Measurements from ENCODE around the gene LDLRAD4.

Gene LDLRAD4

GRCh38 chr18:13633700-13634099 lies 415.1 kb downstream of the LDLRAD4 start:
- no peak for DNase-seq (ENCODE audit: low spot score)
- WGBS, 2 donors (ENCODE audit: extremely low coverage in 2 of 2, insufficient read length in 2 of 2, insufficient replicate concordance in 1 of 2): no CpG with 5 or more reads among the region's 5 CpGs
- Histone ChIP-seq H2BK120ac (ENCODE audit: low read depth, low read length) (peak overlapping the region; percentile 39), H2AFZ (ENCODE audit: low read length) (no peak overlapping the region), H3K36me3 (replicated peaks in 1 of 2; ENCODE audit: control insufficient read depth in 2 of 2, insufficient read depth in 2 of 2, low read length in 2 of 2) (no peaks in the 10 kb centered on the region), H4K91ac (ENCODE audit: low read depth, low read length, poor library complexity) (no peak overlapping the region), H3K4me1 (ENCODE audit: control insufficient read depth in 2 of 2, insufficient read depth in 1 of 2, low read depth in 1 of 2, low read length in 2 of 2) (peaks cover 2 to 3% of the 10 kb centered on the region in 2 donors), H3K14ac (ENCODE audit: low read length) (no peak overlapping the region), H3K27ac (replicated peaks; ENCODE audit: low read length) (no peak overlapping the region), H3K4me2 (ENCODE audit: insufficient read depth, low read length, poor library complexity, severe bottlenecking) (no peak overlapping the region), H3K4ac (ENCODE audit: low read length) (no peak overlapping the region), H3K23ac (ENCODE audit: low read depth, low read length, poor library complexity) (no peak overlapping the region), H2AK5ac (ENCODE audit: low read depth, low read length) (no peak overlapping the region), H3K27me3 (ENCODE audit: control insufficient read depth in 3 of 3, insufficient read depth in 3 of 3, low read depth in 1 of 3, low read length in 3 of 3) (peaks cover 0 to 7% (median 0%) of the 10 kb centered on the region in 3 experiments), H3K9me3 (replicated peaks in 1 of 2; ENCODE audit: control insufficient read depth in 2 of 2, insufficient read depth in 1 of 2, low read depth in 1 of 2, low read length in 2 of 2) (peaks cover 7 to 9% of the 10 kb centered on the region in 2 donors), H3K4me3 (ENCODE audit: low read length in 2 of 2) (no peak overlapping the region), H2BK5ac (ENCODE audit: low read length) (no peak overlapping the region), H2BK15ac (ENCODE audit: low read length) (no peak overlapping the region), H3K9ac (ENCODE audit: low read depth, low read length, poor library complexity) (no peak overlapping the region), H2BK12ac (ENCODE audit: low read length) (no peak overlapping the region), H3K18ac (ENCODE audit: low read length) (no peak overlapping the region), H4K8ac (ENCODE audit: low read depth, low read length) (no peak overlapping the region), H3K79me1 (ENCODE audit: low read depth, low read length) (no peaks in the 10 kb centered on the region)

DNA sequence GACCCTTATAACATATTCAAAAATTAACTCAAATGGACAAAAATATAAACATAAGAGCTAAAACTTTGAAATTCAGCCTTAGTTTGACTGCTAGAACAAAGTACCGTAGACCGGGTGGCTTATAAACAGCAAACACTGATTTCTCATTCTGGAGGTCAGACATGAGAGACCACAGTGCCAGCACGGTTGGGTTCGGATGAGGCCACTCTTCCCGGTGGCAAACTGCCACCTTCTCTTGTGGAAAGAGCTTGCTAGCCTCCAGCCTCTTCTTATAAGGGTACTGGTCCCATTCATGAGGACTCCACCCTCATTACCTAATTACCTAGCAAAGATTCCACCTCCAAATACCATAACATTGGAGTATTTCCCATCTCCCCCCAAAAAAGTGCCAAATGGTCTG lies 416.5 kb downstream of the LDLRAD4 start:
- H3K27me3 ChIP-seq (ENCODE audit: control insufficient read depth in 3 of 3, insufficient read depth in 3 of 3, low read depth in 1 of 3, low read length in 3 of 3): no peaks in the 10 kb centered on the region
- no peak overlapping the region for H2AFZ ChIP-seq (ENCODE audit: low read length)
- H3K9me3 ChIP-seq (replicated peaks in 1 of 2; ENCODE audit: control insufficient read depth in 2 of 2, insufficient read depth in 1 of 2, low read depth in 1 of 2, low read length in 2 of 2): peaks cover 7 to 9% of the 10 kb centered on the region in 2 donors
- H3K4ac ChIP-seq (ENCODE audit: low read length): no peak overlapping the region
- H4K91ac ChIP-seq (ENCODE audit: low read depth, low read length, poor library complexity): no peak overlapping the region
- H3K4me2 ChIP-seq (ENCODE audit: insufficient read depth, low read length, poor library complexity, severe bottlenecking): no peak overlapping the region
- no peak overlapping the region for H4K8ac ChIP-seq (ENCODE audit: low read depth, low read length)
- H2BK15ac ChIP-seq (ENCODE audit: low read length): no peak overlapping the region
- no peak overlapping the region for H2AK5ac ChIP-seq (ENCODE audit: low read depth, low read length)
- no peak overlapping the region for H3K14ac ChIP-seq (ENCODE audit: low read length)
- H2BK12ac ChIP-seq (ENCODE audit: low read length): no peak overlapping the region
- no peak overlapping the region for H3K9ac ChIP-seq (ENCODE audit: low read depth, low read length, poor library complexity)
- no peak overlapping the region for H2BK120ac ChIP-seq (ENCODE audit: low read depth, low read length)
- no peak overlapping the region for H3K27ac ChIP-seq (replicated peaks; ENCODE audit: low read length)
- H3K23ac ChIP-seq (ENCODE audit: low read depth, low read length, poor library complexity): no peak overlapping the region
- DNase-seq (ENCODE audit: low spot score): no peak
- no peak overlapping the region for H3K18ac ChIP-seq (ENCODE audit: low read length)
- H3K4me3 ChIP-seq (ENCODE audit: low read length in 2 of 2): no peak overlapping the region
- WGBS, 2 donors (ENCODE audit: extremely low coverage in 2 of 2, insufficient read length in 2 of 2, insufficient replicate concordance in 1 of 2): no CpG with 5 or more reads among the region's 5 CpGs
- H2BK5ac ChIP-seq (ENCODE audit: low read length): no peak overlapping the region
- peaks cover 0 to under 1% of the 10 kb centered on the region in 2 donors for H3K4me1 ChIP-seq (ENCODE audit: control insufficient read depth in 2 of 2, insufficient read depth in 1 of 2, low read depth in 1 of 2, low read length in 2 of 2)
- no peaks in the 10 kb centered on the region for H3K79me1 ChIP-seq (ENCODE audit: low read depth, low read length)
- H3K36me3 ChIP-seq (replicated peaks in 1 of 2; ENCODE audit: control insufficient read depth in 2 of 2, insufficient read depth in 2 of 2, low read length in 2 of 2): no peaks in the 10 kb centered on the region

- no peak for DNase-seq (ENCODE audit: low spot score)
Measured at GRCh38 chr18:13638719-13639595, 420.4 kb downstream of the LDLRAD4 start.

GRCh38 chr18:13640266-13640860 lies 421.8 kb downstream of the LDLRAD4 start:
- no peak overlapping the region for H4K91ac ChIP-seq (ENCODE audit: low read depth, low read length, poor library complexity)
- H2BK5ac ChIP-seq (ENCODE audit: low read length): no peak overlapping the region
- no peak overlapping the region for H4K8ac ChIP-seq (ENCODE audit: low read depth, low read length)
- no peak overlapping the region for H3K18ac ChIP-seq (ENCODE audit: low read length)
- no peak overlapping the region for H2BK120ac ChIP-seq (ENCODE audit: low read depth, low read length)
- H3K27ac ChIP-seq (replicated peaks; ENCODE audit: low read length): no peak overlapping the region
- no peaks in the 10 kb centered on the region for H3K79me1 ChIP-seq (ENCODE audit: low read depth, low read length)
- H2AK5ac ChIP-seq (ENCODE audit: low read depth, low read length): peak overlapping the region; percentile 10
- peaks cover 0 to 2% (median 0%) of the 10 kb centered on the region in 3 experiments for H3K27me3 ChIP-seq (ENCODE audit: control insufficient read depth in 3 of 3, insufficient read depth in 3 of 3, low read depth in 1 of 3, low read length in 3 of 3)
- H3K36me3 ChIP-seq (replicated peaks in 1 of 2; ENCODE audit: control insufficient read depth in 2 of 2, insufficient read depth in 2 of 2, low read length in 2 of 2): no peaks in the 10 kb centered on the region
- H3K4ac ChIP-seq (ENCODE audit: low read length): no peak overlapping the region
- H3K23ac ChIP-seq (ENCODE audit: low read depth, low read length, poor library complexity): no peak overlapping the region
- no peak overlapping the region for H2AFZ ChIP-seq (ENCODE audit: low read length)
- no peak overlapping the region for H2BK12ac ChIP-seq (ENCODE audit: low read length)
- H3K9ac ChIP-seq (ENCODE audit: low read depth, low read length, poor library complexity): no peak overlapping the region
- H3K4me1 ChIP-seq (ENCODE audit: control insufficient read depth in 2 of 2, insufficient read depth in 1 of 2, low read depth in 1 of 2, low read length in 2 of 2): peaks cover 0 to 2% of the 10 kb centered on the region in 2 donors
- WGBS, 2 donors (ENCODE audit: extremely low coverage in 2 of 2, insufficient read length in 2 of 2, insufficient replicate concordance in 1 of 2): no CpG with 5 or more reads among the region's 10 CpGs
- H3K4me2 ChIP-seq (ENCODE audit: insufficient read depth, low read length, poor library complexity, severe bottlenecking): no peak overlapping the region
- H3K4me3 ChIP-seq (ENCODE audit: low read length in 2 of 2): no peak overlapping the region
- DNase-seq (ENCODE audit: low spot score): no peak
- peaks cover 0 to 1% of the 10 kb centered on the region in 2 donors for H3K9me3 ChIP-seq (replicated peaks in 1 of 2; ENCODE audit: control insufficient read depth in 2 of 2, insufficient read depth in 1 of 2, low read depth in 1 of 2, low read length in 2 of 2)
- H3K14ac ChIP-seq (ENCODE audit: low read length): no peak overlapping the region
- H2BK15ac ChIP-seq (ENCODE audit: low read length): no peak overlapping the region

More at GRCh38 chr18:13638719-13639595, 420.4 kb downstream of the LDLRAD4 start:
- Histone ChIP-seq H3K9ac (ENCODE audit: low read depth, low read length, poor library complexity) (peak overlapping the region; percentile 24), H3K4me2 (ENCODE audit: insufficient read depth, low read length, poor library complexity, severe bottlenecking) (no peak overlapping the region), H3K4me1 (ENCODE audit: control insufficient read depth in 2 of 2, insufficient read depth in 1 of 2, low read depth in 1 of 2, low read length in 2 of 2) (peaks cover 0 to 1% of the 10 kb centered on the region in 2 donors), H3K4ac (ENCODE audit: low read length) (no peak overlapping the region), H3K4me3 (ENCODE audit: low read length in 2 of 2) (no peak overlapping the region), H3K36me3 (replicated peaks in 1 of 2; ENCODE audit: control insufficient read depth in 2 of 2, insufficient read depth in 2 of 2, low read length in 2 of 2) (no peaks in the 10 kb centered on the region), H2BK5ac (ENCODE audit: low read length) (no peak overlapping the region), H4K8ac (ENCODE audit: low read depth, low read length) (no peak overlapping the region), H2AK5ac (ENCODE audit: low read depth, low read length) (peak overlapping the region; percentile 25), H3K27me3 (ENCODE audit: control insufficient read depth in 3 of 3, insufficient read depth in 3 of 3, low read depth in 1 of 3, low read length in 3 of 3) (peaks cover 0 to 2% (median 0%) of the 10 kb centered on the region in 3 experiments), H2BK12ac (ENCODE audit: low read length) (no peak overlapping the region), H3K79me1 (ENCODE audit: low read depth, low read length) (no peaks in the 10 kb centered on the region), H2BK15ac (ENCODE audit: low read length) (no peak overlapping the region), H3K27ac (replicated peaks; ENCODE audit: low read length) (no peak overlapping the region), H3K14ac (ENCODE audit: low read length) (peak overlapping the region; percentile 14), H2AFZ (ENCODE audit: low read length) (no peak overlapping the region), H4K91ac (ENCODE audit: low read depth, low read length, poor library complexity) (no peak overlapping the region), H2BK120ac (ENCODE audit: low read depth, low read length) (no peak overlapping the region), H3K9me3 (replicated peaks in 1 of 2; ENCODE audit: control insufficient read depth in 2 of 2, insufficient read depth in 1 of 2, low read depth in 1 of 2, low read length in 2 of 2) (peaks cover 0 to 1% of the 10 kb centered on the region in 2 donors), H3K18ac (ENCODE audit: low read length) (peak overlapping the region; percentile 35), H3K23ac (ENCODE audit: low read depth, low read length, poor library complexity) (no peak overlapping the region)
- WGBS, 2 donors (ENCODE audit: extremely low coverage in 2 of 2, insufficient read length in 2 of 2, insufficient replicate concordance in 1 of 2): no CpG with 5 or more reads among the region's 10 CpGs
